HG03060 (cell line): Measurements from ENCODE around the gene CEP68.
A peak's percentile ranks its signal among the peaks of the same experiment; 100 is the strongest.
"Not testable (repeated sequence)": the region's sequence is repeated elsewhere in the genome, so short reads cannot be mapped to it uniquely, and the experiment has no call there.

Experiments
- ATAC-seq: cut with Tn5 transposase; IDR thresholded peaks from one replicate; pipeline ENCODE4 v1.9.1; 2021; ENCODE audit warnings: low read depth, moderate number of reproducible peaks; ENCODE audit not compliant: unreplicated experiment

CEP68 gene

GRCh38 chr2:65122313-65122712 is 66.1 kb downstream of the CEP68 start:
- ATAC-seq = no peak

GRCh38 chr2:65125457-65125856 is 69.2 kb downstream of the CEP68 start:
- not testable (repeated sequence) for ATAC-seq

GRCh38 chr2:65128297-65129190 is 72.3 kb downstream of the CEP68 start:
- ATAC-seq = no peak

GRCh38 chr2:65129286-65129825 is 73.1 kb downstream of the CEP68 start:
- ATAC-seq = no peak

- peak; percentile 94 for ATAC-seq
Observed at GRCh38 chr2:65129826-65130663, 73.8 kb downstream of the CEP68 start, which contains the start of gene RAB1A. TSS of gene RAB1A (minus strand) at chr2:65130106. CDS start at chr2:65129915, 191 bp downstream.

GRCh38 chr2:65130664-65131175 is 74.5 kb downstream of the CEP68 start:
- ATAC-seq = no peak

- not testable (repeated sequence) for ATAC-seq
Observed at GRCh38 chr2:65132930-65133329, 76.7 kb downstream of the CEP68 start.

GRCh38 chr2:65133626-65134025 is 77.4 kb downstream of the CEP68 start:
- no peak for ATAC-seq

- no peak for ATAC-seq
Observed at GRCh38 chr2:65134158-65134557, 77.9 kb downstream of the CEP68 start.

GRCh38 chr2:65136253-65136652 is 80.0 kb downstream of the CEP68 start:
- no peak for ATAC-seq
